Activated CD8-positive, alpha-beta memory T cell treated with anti-CD3 and anti-CD28 coated beads for 4 hours (primary cell): Measurements from ENCODE around the gene FBXL17.

Experiments used
- DNase-seq, 2 donors: peaks; one replicate each; pipeline ENCODE4 v3.0.0-alpha.2; 2020; ENCODE audit warnings: low read depth in 2 of 2

Gene FBXL17

GRCh38 chr5:107997338-107997980, 384.4 kb downstream of the FBXL17 start:
- DNase-seq: no peak

- DNase-seq: no peak
These were observed 388.6 kb downstream of the FBXL17 start for GRCh38 chr5:107993341-107993740.

- no peak for DNase-seq
These were observed 390.8 kb downstream of the FBXL17 start for GRCh38 chr5:107990881-107991810.

- DNase-seq: no peak
These were observed 396.8 kb downstream of the FBXL17 start for GRCh38 chr5:107985144-107985543.

GRCh38 chr5:107982703-107983425, 399.0 kb downstream of the FBXL17 start:
- no peak for DNase-seq

- no peak for DNase-seq
These were observed 400.8 kb downstream of the FBXL17 start for GRCh38 chr5:107980923-107981692.

GRCh38 chr5:107979900-107980299, 402.0 kb downstream of the FBXL17 start:
- no peak for DNase-seq

GRCh38 chr5:107979291-107979690, 402.6 kb downstream of the FBXL17 start:
- DNase-seq: no peak

GRCh38 chr5:107977550-107978071, 404.3 kb downstream of the FBXL17 start:
- no peak for DNase-seq

GRCh38 chr5:107975568-107975967, 406.3 kb downstream of the FBXL17 start:
- DNase-seq: no peak

GRCh38 chr5:107971846-107972245, 410.1 kb downstream of the FBXL17 start:
- DNase-seq: no peak

GRCh38 chr5:107969847-107970246, 412.1 kb downstream of the FBXL17 start:
- no peak for DNase-seq

- no peak for DNase-seq
These were observed 412.9 kb downstream of the FBXL17 start for GRCh38 chr5:107968998-107969397.

- no peak for DNase-seq
These were observed 413.5 kb downstream of the FBXL17 start for GRCh38 chr5:107968406-107968843.

GRCh38 chr5:107966201-107966600, 415.7 kb downstream of the FBXL17 start:
- no peak for DNase-seq

GRCh38 chr5:107964722-107965121, 417.2 kb downstream of the FBXL17 start:
- DNase-seq: no peak

GRCh38 chr5:107959573-107960279, 422.2 kb downstream of the FBXL17 start:
- no peak for DNase-seq

- DNase-seq: no peak
These were observed 423.0 kb downstream of the FBXL17 start for GRCh38 chr5:107958861-107959260.

- DNase-seq: no peak
These were observed 423.5 kb downstream of the FBXL17 start for GRCh38 chr5:107958432-107958831.

GRCh38 chr5:107957051-107957450, 424.8 kb downstream of the FBXL17 start:
- DNase-seq: no peak

- no peak for DNase-seq
These were observed 426.6 kb downstream of the FBXL17 start for GRCh38 chr5:107955321-107955720.
